ENCODE data around the gene CIB1. TPM values are rescaled to one million over a fixed set of nuclear protein-coding genes. Genes with fewer than 3 reads are reported as not detected.

The CIB1 gene
- total RNA-seq, 1 experiment from 2014 or later = 23.0 TPM

DNA sequence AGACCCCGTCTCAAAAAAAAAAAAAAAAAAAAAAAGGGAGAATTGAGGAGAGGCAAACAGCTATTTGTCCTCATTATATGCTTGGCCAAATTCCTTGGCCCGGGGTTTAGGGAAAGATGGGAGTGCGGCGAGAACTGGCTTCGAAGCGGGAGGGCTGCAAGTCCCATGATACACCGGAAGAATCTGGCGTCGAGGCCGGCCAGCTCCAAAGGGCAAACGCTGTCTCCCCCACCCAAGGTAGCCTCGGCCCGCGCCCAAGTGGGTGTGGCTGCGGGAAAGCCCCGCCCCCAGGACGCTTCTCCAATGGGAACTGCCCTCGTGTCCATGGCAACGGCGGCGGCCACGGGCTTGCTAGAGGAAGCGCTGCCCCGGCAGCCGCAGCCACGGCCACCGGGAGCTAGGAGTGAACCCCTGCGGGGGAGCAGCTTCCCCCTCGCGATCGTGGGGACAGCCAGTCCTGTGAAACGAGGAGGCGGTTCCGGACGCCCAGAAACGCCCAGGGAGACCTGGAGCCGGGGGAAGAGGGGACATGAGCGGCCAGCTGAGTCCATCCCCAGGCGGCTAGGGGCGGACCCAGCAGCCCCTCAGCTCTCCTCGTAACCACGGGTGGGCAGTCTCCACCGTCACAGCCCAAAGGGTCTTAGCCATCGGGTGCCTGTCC is 15.6 kb upstream of the CIB1 start, which contains the start of gene TTLL13:
Gene TTLL13 (plus strand): TSS at position 354 of the 661 bp plus-strand sequence. CDS start 1,075 bp downstream, outside the sequence.
- Histone ChIP-seq H3K4me1 (ENCODE audit: insufficient read depth, low read length) (no peaks in the 10 kb centered on the region), H3K18ac (ENCODE audit: insufficient read length, low read depth, low read length) (no peak within 1 kb of the TSS), H2BK20ac (ENCODE audit: low read depth, low read length, poor library complexity, severe bottlenecking) (no peak within 1 kb of the TSS), H3K14ac (ENCODE audit: insufficient read depth, low read length) (no peak within 1 kb of the TSS; the same call in 1 of the 2 replicates), H3K9ac (ENCODE audit: extremely low read depth, insufficient read length, low read length) (no peak within 1 kb of the TSS), H4K20me1 (ENCODE audit: control insufficient read depth, insufficient read depth, insufficient read length) (no peaks in the 10 kb centered on the region), H3K4me2 (ENCODE audit: insufficient read depth, insufficient read length, low read length) (peak within 1 kb of the TSS; percentile 75), H3K56ac (ENCODE audit: insufficient read length, low read depth, low read length) (no peak within 1 kb of the TSS), H3K9me3 (ENCODE audit: control insufficient read depth, low read depth, low read length) (no peaks in the 10 kb centered on the region), H2AK5ac (ENCODE audit: insufficient read length, low read length) (no peak within 1 kb of the TSS), H3K23ac (ENCODE audit: insufficient read length, low read depth, low read length) (no peak within 1 kb of the TSS), H3K79me1 (ENCODE audit: insufficient read depth, low read depth, low read length, poor library complexity, severe bottlenecking) (no peaks in the 10 kb centered on the region), H3K79me2 (ENCODE audit: insufficient read depth, low read length) (no peaks in the 10 kb centered on the region), H2BK5ac (ENCODE audit: insufficient read length, low read length) (no peak within 1 kb of the TSS), H4K91ac (ENCODE audit: insufficient read length, low read depth, low read length) (no peak within 1 kb of the TSS), H3K23me2 (ENCODE audit: insufficient read length, low read depth, low read length, poor library complexity, severe bottlenecking) (peaks cover 8% of the 10 kb centered on the region), H2AFZ (ENCODE audit: low read length) (peak within 1 kb of the TSS; percentile 74), H3K27me3 (ENCODE audit: insufficient read depth, low read length) (peaks cover 2% of the 10 kb centered on the region; the same call in 1 of the 2 replicates), H3K27ac (ENCODE audit: insufficient read length, low read depth, low read length) (no peak within 1 kb of the TSS), H2BK15ac (ENCODE audit: low read depth, low read length) (no peak within 1 kb of the TSS), H2BK12ac (ENCODE audit: insufficient read length, low read depth, low read length) (no peak within 1 kb of the TSS), H4K5ac (ENCODE audit: insufficient read length, low read depth, low read length) (no peak within 1 kb of the TSS), H2BK120ac (ENCODE audit: low read depth, low read length, poor library complexity, severe bottlenecking) (no peak within 1 kb of the TSS), H4K8ac (replicated peaks; ENCODE audit: insufficient read length, low read depth, low read length) (no peak within 1 kb of the TSS), H3K4ac (ENCODE audit: low read depth, low read length) (no peak within 1 kb of the TSS), H3T11ph (ENCODE audit: low read length) (no peak within 1 kb of the TSS)
- TF ChIP-seq, protein P1, sequence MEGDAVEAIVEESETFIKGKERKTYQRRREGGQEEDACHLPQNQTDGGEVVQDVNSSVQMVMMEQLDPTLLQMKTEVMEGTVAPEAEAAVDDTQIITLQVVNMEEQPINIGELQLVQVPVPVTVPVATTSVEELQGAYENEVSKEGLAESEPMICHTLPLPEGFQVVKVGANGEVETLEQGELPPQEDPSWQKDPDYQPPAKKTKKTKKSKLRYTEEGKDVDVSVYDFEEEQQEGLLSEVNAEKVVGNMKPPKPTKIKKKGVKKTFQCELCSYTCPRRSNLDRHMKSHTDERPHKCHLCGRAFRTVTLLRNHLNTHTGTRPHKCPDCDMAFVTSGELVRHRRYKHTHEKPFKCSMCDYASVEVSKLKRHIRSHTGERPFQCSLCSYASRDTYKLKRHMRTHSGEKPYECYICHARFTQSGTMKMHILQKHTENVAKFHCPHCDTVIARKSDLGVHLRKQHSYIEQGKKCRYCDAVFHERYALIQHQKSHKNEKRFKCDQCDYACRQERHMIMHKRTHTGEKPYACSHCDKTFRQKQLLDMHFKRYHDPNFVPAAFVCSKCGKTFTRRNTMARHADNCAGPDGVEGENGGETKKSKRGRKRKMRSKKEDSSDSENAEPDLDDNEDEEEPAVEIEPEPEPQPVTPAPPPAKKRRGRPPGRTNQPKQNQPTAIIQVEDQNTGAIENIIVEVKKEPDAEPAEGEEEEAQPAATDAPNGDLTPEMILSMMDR (conservative IDR thresholded peaks at IDR 0.05) = no peak
- Mint-ChIP-seq H3K9me3 (no peaks in the 10 kb centered on the region), H3K36me3 (ENCODE audit: insufficient read depth in 1 of 3, low read depth in 3 of 3) (no peaks in the 10 kb centered on the region), H3K27ac (peak within 1 kb of the TSS in 1 of 3 experiments; percentile 7; a peak in 1 of 7 replicates), H3K4me3 (peak within 1 kb of the TSS; percentile 65 to 79), H3K4me1 (peaks cover 3 to 5% of the 10 kb centered on the region in 2 experiments; a peak in 3 of 4 replicates), H3K27me3 (ENCODE audit: low read depth) (peaks cover 19% of the 10 kb centered on the region)
- DNase-seq = peak; percentile 98
- no CpG with 5 or more reads among the region's 44 CpGs for WGBS (ENCODE audit: extremely low coverage, insufficient read length, low lambda C conversion rate)

Data from H9 (cell line).